Measurements from ENCODE around the gene RCN2. TPM values are rescaled to one million over a fixed set of nuclear protein-coding genes. Genes with fewer than 3 reads are reported as not detected.
"Not testable (repeated sequence)": the region's sequence is repeated elsewhere in the genome, so short reads cannot be mapped to it uniquely, and the experiment has no call there.

The RCN2 gene
- total and polyA plus RNA-seq, 2 experiments from 2014 or later: 68.4 to 150 TPM

DNA sequence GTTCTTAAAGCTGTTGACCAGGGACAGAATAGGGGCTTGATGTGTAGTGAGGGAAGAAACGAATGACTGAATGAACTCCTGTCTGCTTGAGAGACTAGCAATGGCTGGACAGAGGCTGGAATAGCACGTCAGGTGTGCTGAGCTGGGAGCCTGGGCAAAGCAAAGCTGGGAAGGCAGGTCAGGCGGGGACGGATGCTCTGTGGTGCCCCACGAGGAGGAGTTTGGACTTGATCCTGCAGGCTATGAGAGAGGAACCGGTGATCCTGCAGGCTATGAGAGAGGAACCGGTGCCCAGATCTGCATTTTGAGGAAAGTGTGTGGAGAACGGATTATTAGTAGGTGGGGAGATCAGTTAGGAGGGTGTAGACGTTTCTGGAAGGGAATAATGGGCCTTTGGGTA is 32.0 kb downstream of the RCN2 start:
- H3K4me1 ChIP-seq (ENCODE audit: low read depth): no peaks in the 10 kb centered on the region
- H3K9me3 ChIP-seq (ENCODE audit: low read depth): no peaks in the 10 kb centered on the region
- H3K4me3 ChIP-seq: no peak overlapping the region
- TF ChIP-seq, protein P1, sequence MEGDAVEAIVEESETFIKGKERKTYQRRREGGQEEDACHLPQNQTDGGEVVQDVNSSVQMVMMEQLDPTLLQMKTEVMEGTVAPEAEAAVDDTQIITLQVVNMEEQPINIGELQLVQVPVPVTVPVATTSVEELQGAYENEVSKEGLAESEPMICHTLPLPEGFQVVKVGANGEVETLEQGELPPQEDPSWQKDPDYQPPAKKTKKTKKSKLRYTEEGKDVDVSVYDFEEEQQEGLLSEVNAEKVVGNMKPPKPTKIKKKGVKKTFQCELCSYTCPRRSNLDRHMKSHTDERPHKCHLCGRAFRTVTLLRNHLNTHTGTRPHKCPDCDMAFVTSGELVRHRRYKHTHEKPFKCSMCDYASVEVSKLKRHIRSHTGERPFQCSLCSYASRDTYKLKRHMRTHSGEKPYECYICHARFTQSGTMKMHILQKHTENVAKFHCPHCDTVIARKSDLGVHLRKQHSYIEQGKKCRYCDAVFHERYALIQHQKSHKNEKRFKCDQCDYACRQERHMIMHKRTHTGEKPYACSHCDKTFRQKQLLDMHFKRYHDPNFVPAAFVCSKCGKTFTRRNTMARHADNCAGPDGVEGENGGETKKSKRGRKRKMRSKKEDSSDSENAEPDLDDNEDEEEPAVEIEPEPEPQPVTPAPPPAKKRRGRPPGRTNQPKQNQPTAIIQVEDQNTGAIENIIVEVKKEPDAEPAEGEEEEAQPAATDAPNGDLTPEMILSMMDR (IDR thresholded peaks at IDR 0.05; ENCODE audit: low read depth, low read length): no peak
- no peak overlapping the region for H3K27ac ChIP-seq
- no peaks in the 10 kb centered on the region for H3K27me3 ChIP-seq
- no peaks in the 10 kb centered on the region for H3K36me3 ChIP-seq
- no peak for DNase-seq (ENCODE audit: low read depth in 1 of 2, low spot score in 1 of 2)

DNA sequence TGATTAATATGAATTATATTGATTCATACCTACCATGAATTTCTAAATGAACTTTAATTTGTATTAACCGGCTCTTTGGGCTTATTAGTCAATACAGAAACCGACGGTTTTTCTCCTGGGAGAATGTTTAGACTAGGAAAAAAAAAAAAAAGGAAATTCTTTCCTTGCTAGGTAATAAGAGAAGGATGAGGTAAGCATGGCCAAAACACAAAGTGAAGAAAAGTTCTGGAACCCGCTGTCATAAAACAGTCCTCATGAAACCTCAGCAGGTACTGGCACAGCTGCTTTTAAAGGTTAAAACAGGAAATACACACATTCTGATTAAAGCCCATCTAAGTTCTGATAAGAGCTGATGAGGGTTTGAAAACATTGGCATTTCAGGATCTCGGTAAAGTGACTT is 32.6 kb downstream of the RCN2 start:
- TF ChIP-seq, protein P1 (IDR thresholded peaks at IDR 0.05; ENCODE audit: low read depth, low read length): no peak
- H3K9me3 ChIP-seq (ENCODE audit: low read depth): no peaks in the 10 kb centered on the region
- no peak overlapping the region for H3K27ac ChIP-seq
- H3K4me1 ChIP-seq (ENCODE audit: low read depth): no peaks in the 10 kb centered on the region
- no peaks in the 10 kb centered on the region for H3K36me3 ChIP-seq
- H3K4me3 ChIP-seq: no peak overlapping the region
- peak in 1 of 2 donors; percentile 25 for DNase-seq (ENCODE audit: low read depth in 1 of 2, low spot score in 1 of 2)
- no peaks in the 10 kb centered on the region for H3K27me3 ChIP-seq

DNA sequence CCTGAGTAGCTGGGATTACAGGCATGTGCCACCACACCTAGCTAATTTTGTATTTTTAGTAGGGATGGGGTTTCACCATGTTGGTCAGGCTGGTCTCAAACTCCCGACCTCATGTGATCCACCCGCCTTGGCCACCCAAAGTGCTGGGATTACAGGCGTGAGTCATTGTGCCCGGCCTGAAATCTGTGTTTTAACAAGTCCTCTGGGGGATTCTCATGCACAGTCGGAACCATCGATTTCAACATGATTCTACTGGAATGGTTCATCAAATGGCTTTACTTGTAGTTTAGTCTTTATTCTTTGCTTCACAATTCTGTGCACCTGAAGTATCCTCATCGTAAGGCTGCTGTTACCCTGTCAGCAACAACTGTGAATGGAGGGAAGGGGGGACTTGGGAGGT is 34.5 kb downstream of the RCN2 start:
- H3K9me3 ChIP-seq (ENCODE audit: low read depth); H3K27ac ChIP-seq; H3K4me3 ChIP-seq; H3K36me3 ChIP-seq; H3K27me3 ChIP-seq; H3K4me1 ChIP-seq (ENCODE audit: low read depth): not testable (repeated sequence)
- peak in 1 of 2 donors; percentile 46 for DNase-seq (ENCODE audit: low read depth in 1 of 2, low spot score in 1 of 2)

DNA sequence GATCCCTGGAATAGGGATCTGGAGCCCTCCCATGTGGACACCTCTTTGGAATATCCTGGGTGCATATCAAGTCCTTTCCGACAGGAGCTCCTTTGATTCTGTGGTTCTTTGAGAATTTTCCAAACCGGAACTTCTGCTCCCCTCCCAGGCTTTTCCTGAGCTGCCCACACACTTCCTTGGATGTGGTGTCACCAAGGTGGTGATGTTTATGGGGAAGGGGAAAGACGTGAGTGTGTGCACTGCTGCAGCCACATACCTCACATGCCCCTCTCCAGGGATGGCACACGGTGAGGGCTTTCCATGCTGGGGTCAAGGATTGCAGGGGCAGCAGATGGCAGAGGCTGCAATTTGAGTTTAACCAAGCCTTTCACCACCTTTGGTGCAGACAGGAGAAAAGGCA is 35.5 kb downstream of the RCN2 start:
- Histone ChIP-seq H3K4me3 (no peak overlapping the region), H3K4me1 (ENCODE audit: low read depth) (no peaks in the 10 kb centered on the region), H3K36me3 (no peaks in the 10 kb centered on the region), H3K9me3 (ENCODE audit: low read depth) (no peaks in the 10 kb centered on the region), H3K27ac (no peak overlapping the region), H3K27me3 (no peaks in the 10 kb centered on the region)
- no peak for DNase-seq (ENCODE audit: low read depth in 1 of 2, low spot score in 1 of 2)
- TF ChIP-seq, protein P1 (IDR thresholded peaks at IDR 0.05; ENCODE audit: low read depth, low read length): no peak

DNA sequence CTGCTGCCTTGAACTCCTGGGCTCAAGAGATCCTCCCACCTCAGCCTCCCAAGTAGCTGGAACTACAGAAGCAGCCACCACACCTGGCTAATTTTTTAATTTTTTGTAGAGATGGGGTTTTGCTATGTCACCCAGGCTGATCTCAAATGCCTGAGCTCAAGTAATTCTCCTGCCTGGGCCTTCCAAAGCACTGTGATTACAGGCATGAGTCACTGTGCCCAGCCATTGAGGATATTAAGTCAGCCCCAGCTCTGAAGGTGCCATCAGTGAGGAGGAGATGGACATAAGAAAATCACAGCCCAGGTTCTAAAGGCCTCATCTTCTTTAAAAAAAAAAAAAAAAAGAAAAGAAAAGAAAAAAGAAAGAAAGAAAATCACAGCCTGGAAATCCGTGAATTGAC is 36.8 kb downstream of the RCN2 start:
- H3K9me3 ChIP-seq (ENCODE audit: low read depth): no peaks in the 10 kb centered on the region
- TF ChIP-seq, protein P1 (IDR thresholded peaks at IDR 0.05; ENCODE audit: low read depth, low read length): no peak
- no peak overlapping the region for H3K4me3 ChIP-seq
- H3K4me1 ChIP-seq (ENCODE audit: low read depth): no peaks in the 10 kb centered on the region
- no peak overlapping the region for H3K27ac ChIP-seq
- H3K36me3 ChIP-seq: no peaks in the 10 kb centered on the region
- no peaks in the 10 kb centered on the region for H3K27me3 ChIP-seq
- peak in 1 of 2 donors; percentile 22 for DNase-seq (ENCODE audit: low read depth in 1 of 2, low spot score in 1 of 2)

DNA sequence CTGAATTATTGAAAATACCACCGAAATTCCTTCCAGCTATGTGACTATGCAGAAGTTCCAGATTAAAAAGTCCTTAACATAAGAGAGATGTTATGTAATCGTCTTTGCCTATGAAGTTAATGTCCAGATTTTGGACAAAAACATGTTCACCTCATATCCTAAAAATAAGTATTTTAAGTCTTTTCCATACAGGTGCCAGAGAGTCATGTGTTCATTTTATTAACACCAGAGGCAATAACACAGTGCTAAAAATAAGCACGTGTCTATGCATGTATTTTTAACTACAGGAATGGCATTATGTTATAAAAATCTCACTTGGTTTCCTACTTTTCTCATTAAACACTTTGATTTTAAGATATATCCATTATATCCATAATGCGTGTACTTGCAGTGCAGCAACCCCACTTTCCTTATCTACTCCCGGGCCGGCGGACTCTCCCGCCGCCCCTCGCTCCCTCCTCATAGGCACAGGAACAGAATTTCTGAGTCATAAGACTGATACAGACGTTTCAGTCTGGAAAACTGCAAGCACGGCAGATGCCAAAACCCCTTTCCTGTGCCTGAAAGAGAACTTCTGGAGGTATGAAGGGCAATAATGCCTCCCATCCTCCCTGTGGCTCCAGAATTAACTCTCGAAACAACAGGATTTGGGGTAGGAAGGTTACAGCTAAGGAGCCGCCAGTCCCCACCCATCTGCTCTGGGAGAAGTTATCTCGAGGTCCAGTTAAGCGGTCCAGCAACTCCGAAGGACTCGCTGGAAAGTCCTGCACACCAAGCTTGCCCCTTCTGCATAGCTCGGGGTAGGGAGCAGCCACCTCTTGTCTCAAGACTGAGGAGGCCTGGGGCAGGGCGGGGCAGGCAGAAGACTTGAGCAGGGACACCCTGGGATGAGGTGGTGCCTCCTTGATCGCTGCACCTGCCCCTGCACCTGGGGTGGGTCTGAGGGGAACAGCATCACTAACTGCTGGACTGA is 41.1 kb downstream of the RCN2 start:
- no peak overlapping the region for H3K27ac ChIP-seq
- H3K27me3 ChIP-seq: no peaks in the 10 kb centered on the region
- TF ChIP-seq, protein P1 (IDR thresholded peaks at IDR 0.05; ENCODE audit: low read depth, low read length): no peak
- no peaks in the 10 kb centered on the region for H3K9me3 ChIP-seq (ENCODE audit: low read depth)
- peak in 1 of 2 donors; percentile 79 for DNase-seq (ENCODE audit: low read depth in 1 of 2, low spot score in 1 of 2)
- H3K36me3 ChIP-seq: no peaks in the 10 kb centered on the region
- H3K4me1 ChIP-seq (ENCODE audit: low read depth): no peaks in the 10 kb centered on the region
- no peak overlapping the region for H3K4me3 ChIP-seq
